ENCODE results near the gene EXD1. TPM values are rescaled to one million over a fixed set of nuclear protein-coding genes. Genes with fewer than 3 reads are reported as not detected.
"Not testable (repeated sequence)": the region's sequence is repeated elsewhere in the genome, so short reads cannot be mapped to it uniquely, and the experiment has no call there.

EXD1 gene, protein sequence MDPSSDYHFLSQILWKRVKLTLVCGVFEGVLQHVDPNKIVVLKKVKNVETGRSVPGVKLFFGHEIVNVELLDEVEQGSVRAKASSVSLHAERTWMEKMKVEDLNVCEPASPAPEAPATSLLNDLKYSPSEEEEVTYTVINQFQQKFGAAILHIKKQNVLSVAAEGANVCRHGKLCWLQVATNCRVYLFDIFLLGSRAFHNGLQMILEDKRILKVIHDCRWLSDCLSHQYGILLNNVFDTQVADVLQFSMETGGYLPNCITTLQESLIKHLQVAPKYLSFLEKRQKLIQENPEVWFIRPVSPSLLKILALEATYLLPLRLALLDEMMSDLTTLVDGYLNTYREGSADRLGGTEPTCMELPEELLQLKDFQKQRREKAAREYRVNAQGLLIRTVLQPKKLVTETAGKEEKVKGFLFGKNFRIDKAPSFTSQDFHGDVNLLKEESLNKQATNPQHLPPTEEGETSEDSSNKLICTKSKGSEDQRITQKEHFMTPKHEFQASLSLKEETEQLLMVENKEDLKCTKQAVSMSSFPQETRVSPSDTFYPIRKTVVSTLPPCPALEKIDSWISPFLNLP
- not detected for total RNA-seq

DNA sequence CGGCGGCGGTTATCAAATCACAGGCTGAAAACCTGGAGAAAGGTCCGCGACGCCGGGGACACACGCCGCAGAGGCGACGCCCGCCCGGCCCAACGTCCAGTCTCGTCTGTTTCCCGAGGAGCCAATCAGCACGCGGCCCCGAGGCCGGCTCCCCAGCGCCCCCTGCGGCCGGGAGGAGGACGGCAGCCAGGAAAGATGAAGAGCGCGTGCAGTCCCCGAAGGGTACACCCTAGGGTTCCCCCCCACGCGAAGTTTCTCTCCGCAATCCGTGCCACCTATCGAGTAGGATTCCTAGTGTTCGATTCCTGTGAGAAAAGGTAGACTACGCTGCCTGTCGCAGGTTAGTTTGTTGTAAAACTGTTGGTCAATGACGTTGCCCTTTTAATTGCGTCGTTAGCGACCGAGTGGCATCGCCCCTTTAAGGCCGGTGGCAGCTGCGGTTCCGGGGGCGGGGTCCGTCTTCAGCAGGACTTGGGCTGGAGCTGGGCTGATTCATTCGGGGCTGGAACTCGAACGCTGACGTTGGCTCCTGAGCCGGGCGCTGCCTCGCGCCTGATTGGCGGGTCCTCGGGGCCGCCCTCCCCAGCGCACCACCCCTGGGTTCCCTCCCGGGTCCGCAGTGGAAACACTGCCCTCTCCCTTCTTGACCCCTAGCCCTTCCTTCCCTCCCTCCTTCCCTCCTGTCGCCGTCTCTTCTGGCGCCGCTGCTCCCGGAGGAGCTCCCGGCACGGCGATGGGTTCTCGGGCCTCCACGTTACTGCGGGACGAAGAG, at the start of gene EXD1, which contains the start of gene CHP1:
Gene EXD1 (minus strand): TSS at position 108 of the 772 bp plus-strand sequence. CDS start 4,182 bp downstream, outside the sequence.
Gene CHP1 (plus strand): TSS at position 619 of the 772 bp plus-strand sequence. CDS start 115 bp downstream, at position 734.
- ChIA-PET POLR2A (interaction anchor here (0.6 to 2.1 kb wide), 5 partner anchors 53 to 841 kb away, joined by 3 to 7 read pairs (median 6); partner anchors contain the start of genes CHAC1, INO80, NUSAP1 and OIP5), CTCF (interaction anchor here (0.6 to 1.7 kb wide), 26 partner anchors 9 to 848 kb away, joined by 3 to 11 read pairs (median 4); partner anchors contain the start of genes CHAC1, NUSAP1, OIP5 and VPS18)
- intact Hi-C loops (cut with micrococcal nuclease): loop anchor here (1.0 to 10.0 kb wide), 8 partner anchors 52 to 324 kb away; partner anchors contain the start of genes CHAC1, ITPKA, NUSAP1 and OIP5
- no peaks in the 10 kb centered on the region for H3K36me3 Mint-ChIP-seq
- peaks cover 30% of the 10 kb centered on the region for H3K4me1 Mint-ChIP-seq (ENCODE audit: low read depth)
- no peaks in the 10 kb centered on the region for H3K27me3 Mint-ChIP-seq
- peak; percentile 98 for DNase-seq
- peak within 1 kb of the TSS; percentile 89 for H3K4me3 Mint-ChIP-seq
- no peaks in the 10 kb centered on the region for H3K9me3 Mint-ChIP-seq
- peak within 1 kb of the TSS; percentile 81 for H3K27ac Mint-ChIP-seq

DNA sequence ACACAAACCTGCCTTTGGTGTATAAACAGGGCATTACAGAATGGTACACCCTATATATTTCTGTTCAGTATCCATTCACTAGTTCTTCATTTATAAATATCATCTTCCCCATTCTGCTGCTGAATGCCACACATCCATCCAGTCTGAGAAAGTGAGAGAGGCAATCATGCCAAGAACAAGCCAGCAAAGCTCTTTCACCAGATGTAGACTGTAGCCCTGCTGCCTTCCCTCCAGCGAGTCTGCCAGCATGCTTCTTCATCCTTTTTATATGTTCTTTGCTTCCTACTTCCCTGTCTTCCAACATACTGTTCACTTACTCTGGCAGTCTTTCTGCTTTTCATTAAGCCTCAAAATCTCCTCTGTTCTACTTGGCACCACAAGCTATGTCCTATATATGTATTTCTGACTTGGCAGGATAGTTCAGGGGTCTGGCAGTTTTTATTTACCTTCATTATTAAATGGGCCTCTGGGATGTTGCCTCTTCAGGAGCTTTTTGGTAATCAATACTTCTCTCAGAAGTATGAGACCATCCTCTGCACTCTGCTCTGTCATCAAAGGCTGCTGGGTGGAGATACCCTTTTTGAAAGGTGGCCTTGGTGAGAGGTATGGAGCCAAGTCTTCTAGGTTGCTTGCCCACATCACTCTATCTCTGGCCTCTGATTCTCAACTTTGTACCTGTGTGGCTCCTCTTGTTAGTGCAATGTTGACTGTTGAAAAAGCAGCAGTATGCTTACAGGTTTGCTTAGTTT, 49.2 kb upstream of the EXD1 start:
- Mint-ChIP-seq H3K27me3 (peaks cover 2% of the 10 kb centered on the region), H3K4me1 (ENCODE audit: low read depth) (peaks cover 14% of the 10 kb centered on the region), H3K27ac (no peak overlapping the region), H3K9me3 (no peaks in the 10 kb centered on the region), H3K36me3 (peaks cover 22% of the 10 kb centered on the region), H3K4me3 (no peak overlapping the region)
- intact Hi-C loops (cut with micrococcal nuclease): loop anchor here (5.0 kb wide), 1 partner anchor 712 kb away; the partner anchor contains the start of genes CCDC32 and RPUSD2
- ChIA-PET POLR2A (interaction anchor here (0.6 kb wide), 1 partner anchor 218 kb away, joined by 4 read pairs; no protein-coding TSS in a partner anchor), CTCF (no interaction called here)
- no peak for DNase-seq

DNA sequence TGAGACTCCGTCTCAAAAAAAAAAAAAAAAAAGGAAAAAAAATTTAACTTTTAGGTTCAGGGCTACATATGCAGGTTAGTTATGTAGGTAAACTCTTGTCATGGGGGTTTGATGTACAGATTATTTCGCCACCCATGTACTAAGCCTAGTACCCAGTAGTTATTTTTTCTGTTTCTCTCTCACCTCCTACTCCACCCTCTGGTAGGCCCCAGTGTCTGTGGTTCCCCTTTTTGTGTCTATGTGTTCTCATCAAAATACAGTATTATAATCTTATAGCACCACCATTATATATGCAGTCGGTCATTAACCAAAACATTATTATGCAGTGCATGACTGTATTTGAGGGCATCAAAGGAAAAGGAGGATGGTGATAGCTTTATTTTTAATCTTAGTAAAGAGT, 47.8 kb upstream of the EXD1 start:
- no peaks in the 10 kb centered on the region for H3K9me3 Mint-ChIP-seq
- CTCF ChIA-PET: no interaction called here

DNA sequence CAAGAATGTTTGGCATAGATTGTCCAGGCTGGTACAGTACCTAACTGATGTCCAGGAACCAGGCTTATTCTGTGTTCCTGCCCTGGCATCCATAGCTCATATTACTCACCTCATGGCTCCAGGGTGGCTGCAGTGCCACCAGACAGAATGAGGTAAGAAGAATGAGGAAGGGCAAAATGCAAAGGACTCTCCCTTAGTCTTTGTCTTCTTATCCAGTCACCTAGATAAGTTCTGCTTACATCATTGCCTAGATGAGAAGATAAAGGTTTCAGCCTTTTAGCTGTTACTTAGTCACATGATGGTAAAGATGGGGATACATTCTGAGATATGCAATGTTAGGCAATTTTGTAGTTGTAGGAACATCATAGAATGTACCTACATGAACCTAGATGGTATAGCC, 46.3 kb upstream of the EXD1 start:
- CTCF ChIA-PET: no interaction called here
- peaks cover 13% of the 10 kb centered on the region for H3K36me3 Mint-ChIP-seq
- intact Hi-C loops (cut with micrococcal nuclease): no loop called here
- no peaks in the 10 kb centered on the region for H3K27me3 Mint-ChIP-seq
- H3K9me3 Mint-ChIP-seq: no peaks in the 10 kb centered on the region
- POLR2A ChIA-PET: no interaction called here
- no peak overlapping the region for H3K27ac Mint-ChIP-seq
- H3K4me3 Mint-ChIP-seq: no peak overlapping the region
- DNase-seq: no peak
- H3K4me1 Mint-ChIP-seq (ENCODE audit: low read depth): no peaks in the 10 kb centered on the region

More for the DNA sequence above, 47.8 kb upstream of the EXD1 start:
- Mint-ChIP-seq H3K27ac (no peak overlapping the region), H3K4me1 (ENCODE audit: low read depth) (peaks cover 10% of the 10 kb centered on the region), H3K27me3 (no peaks in the 10 kb centered on the region), H3K4me3 (no peak overlapping the region), H3K36me3 (peaks cover 13% of the 10 kb centered on the region)
- POLR2A ChIA-PET: no interaction called here
- DNase-seq: no peak
- intact Hi-C loops (cut with micrococcal nuclease): no loop called here

DNA sequence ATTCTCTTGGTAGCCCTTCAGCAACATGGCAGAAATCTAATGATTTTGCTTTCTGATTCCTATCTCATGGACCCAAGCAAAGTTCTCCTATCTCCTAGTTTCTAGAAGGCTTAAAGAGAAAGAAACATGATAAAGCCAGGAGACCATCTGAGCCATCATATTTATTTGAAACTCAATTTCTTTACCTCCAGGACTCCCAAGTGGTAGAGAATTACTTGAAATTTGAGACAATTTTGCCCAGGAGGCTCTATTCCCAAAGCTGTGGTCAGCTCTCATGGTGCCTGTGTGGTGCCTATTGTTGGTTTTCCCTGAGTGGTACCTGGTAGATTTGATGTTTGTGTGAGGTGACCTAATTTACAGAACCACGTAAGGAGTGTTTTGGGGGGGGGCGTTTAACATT, 39.3 kb upstream of the EXD1 start:
- Mint-ChIP-seq H3K9me3 (no peaks in the 10 kb centered on the region), H3K4me3 (no peak overlapping the region), H3K27ac (no peak overlapping the region), H3K27me3 (no peaks in the 10 kb centered on the region), H3K4me1 (ENCODE audit: low read depth) (no peaks in the 10 kb centered on the region), H3K36me3 (peaks cover 4% of the 10 kb centered on the region)
- DNase-seq: no peak
- ChIA-PET CTCF (interaction anchor here (1.4 kb wide), 1 partner anchor 39 kb away, joined by 4 read pairs; the partner anchor contains the start of genes CHP1 and EXD1), POLR2A (no interaction called here)
- intact Hi-C loops (cut with micrococcal nuclease): no loop called here

DNA sequence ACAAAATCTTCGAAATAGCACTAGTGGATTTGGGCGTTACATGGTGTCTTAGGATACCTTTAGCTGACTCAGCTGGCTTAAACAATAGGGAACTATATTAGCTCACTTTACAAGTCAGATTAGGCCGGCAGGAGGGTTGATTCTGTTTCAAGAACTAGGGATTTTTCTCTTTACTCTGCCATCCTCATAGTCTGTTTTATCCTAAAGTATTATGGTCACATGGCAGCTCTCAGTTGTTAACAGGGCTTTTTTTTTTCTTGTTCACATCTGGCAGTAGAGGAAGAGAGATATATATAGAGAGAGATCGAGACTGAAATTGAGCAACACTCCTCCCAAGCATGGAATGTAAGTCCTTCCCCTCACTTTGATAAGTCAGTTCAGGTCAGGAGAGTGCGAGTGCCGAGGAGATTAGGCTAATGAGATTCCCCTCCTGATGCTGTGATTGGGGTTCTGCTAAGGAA, 33.4 kb upstream of the EXD1 start:
- H3K27ac Mint-ChIP-seq: no peak overlapping the region
- intact Hi-C loops (cut with micrococcal nuclease): no loop called here
- H3K4me3 Mint-ChIP-seq: no peak overlapping the region
- H3K4me1 Mint-ChIP-seq (ENCODE audit: low read depth): no peaks in the 10 kb centered on the region
- H3K27me3 Mint-ChIP-seq: no peaks in the 10 kb centered on the region
- ChIA-PET POLR2A (no interaction called here), CTCF (no interaction called here)
- H3K9me3 Mint-ChIP-seq: no peaks in the 10 kb centered on the region
- DNase-seq: no peak
- peaks cover 7% of the 10 kb centered on the region for H3K36me3 Mint-ChIP-seq

DNA sequence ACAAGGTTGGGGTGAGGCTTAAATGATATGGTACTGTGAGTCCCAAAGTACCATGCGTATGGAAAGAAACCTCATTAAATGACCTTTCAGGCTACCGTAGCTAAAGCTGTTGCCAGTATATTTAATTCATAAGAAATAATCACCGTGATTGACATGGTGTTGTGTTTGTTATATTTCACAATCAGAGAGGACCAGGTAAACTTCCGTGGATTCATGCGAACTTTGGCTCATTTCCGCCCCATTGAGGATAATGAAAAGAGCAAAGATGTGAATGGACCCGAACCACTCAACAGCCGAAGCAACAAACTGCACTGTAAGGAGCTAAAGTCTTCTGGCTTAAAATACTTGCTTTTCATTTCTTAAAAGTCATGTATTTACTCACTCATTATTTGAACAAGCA, 32.0 kb upstream of the EXD1 start:
- Mint-ChIP-seq H3K9me3 (no peaks in the 10 kb centered on the region), H3K4me3 (no peak overlapping the region), H3K4me1 (ENCODE audit: low read depth) (no peaks in the 10 kb centered on the region), H3K27me3 (no peaks in the 10 kb centered on the region), H3K36me3 (peaks cover 5% of the 10 kb centered on the region), H3K27ac (no peak overlapping the region)
- DNase-seq: no peak
- intact Hi-C loops (cut with micrococcal nuclease): no loop called here
- ChIA-PET POLR2A (no interaction called here), CTCF (no interaction called here)

DNA sequence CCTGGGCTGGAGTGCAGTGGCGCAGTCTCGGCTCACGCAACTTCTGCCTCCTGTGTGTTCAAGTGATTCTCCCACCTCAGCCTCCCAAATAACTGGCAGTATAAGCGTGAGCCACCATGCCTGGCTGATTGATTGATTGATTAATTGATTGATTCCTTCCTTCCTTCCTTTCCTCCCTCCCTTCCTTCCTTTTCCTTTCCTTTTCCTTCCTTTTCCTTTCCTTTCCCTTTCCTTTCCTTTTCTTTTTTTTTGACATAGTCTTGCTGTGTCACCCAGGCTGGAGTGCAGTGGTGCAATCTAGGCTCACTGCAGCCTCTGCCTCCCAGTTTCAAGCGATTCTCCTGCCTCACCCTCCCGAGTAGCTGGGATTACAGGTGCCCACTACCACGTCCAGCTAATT, 30.4 kb upstream of the EXD1 start:
- H3K9me3 Mint-ChIP-seq; H3K4me1 Mint-ChIP-seq (ENCODE audit: low read depth); H3K36me3 Mint-ChIP-seq; CTCF ChIA-PET; DNase-seq; H3K4me3 Mint-ChIP-seq; intact Hi-C loops (cut with micrococcal nuclease); H3K27ac Mint-ChIP-seq; H3K27me3 Mint-ChIP-seq; POLR2A ChIA-PET: not testable (repeated sequence)

DNA sequence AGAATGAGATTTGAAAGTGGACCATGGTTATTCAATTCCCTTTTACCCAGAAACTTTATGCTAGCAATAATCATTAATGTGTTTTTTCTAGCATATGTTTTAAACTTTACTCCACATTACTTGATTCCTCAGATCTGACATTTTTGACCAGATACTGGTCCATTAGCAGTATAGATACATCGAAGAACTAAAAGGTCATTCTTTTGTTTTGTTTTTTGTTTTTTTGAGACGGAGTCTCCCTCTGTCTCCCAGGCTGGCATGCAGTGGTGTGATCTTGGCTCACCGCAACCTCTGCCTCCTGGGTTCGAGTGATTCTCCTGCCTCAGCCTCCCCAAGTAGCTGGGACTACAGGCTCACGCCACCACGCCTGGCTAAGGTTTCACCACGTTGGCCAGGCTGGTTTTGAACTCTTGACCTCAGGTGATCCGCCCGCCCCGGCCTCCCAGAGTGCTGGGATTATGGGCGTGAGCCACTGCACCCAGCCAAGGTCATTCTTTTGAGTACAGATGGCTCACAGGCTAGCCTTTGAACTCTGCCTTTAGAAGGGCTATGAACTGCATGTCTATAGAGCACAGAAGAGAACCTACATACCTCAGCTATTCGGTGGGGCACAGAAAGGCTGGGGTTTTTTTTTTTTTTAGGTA, 29.1 kb upstream of the EXD1 start:
- POLR2A ChIA-PET: no interaction called here
- CTCF ChIA-PET: no interaction called here
- peaks cover 3% of the 10 kb centered on the region for H3K36me3 Mint-ChIP-seq

DNA sequence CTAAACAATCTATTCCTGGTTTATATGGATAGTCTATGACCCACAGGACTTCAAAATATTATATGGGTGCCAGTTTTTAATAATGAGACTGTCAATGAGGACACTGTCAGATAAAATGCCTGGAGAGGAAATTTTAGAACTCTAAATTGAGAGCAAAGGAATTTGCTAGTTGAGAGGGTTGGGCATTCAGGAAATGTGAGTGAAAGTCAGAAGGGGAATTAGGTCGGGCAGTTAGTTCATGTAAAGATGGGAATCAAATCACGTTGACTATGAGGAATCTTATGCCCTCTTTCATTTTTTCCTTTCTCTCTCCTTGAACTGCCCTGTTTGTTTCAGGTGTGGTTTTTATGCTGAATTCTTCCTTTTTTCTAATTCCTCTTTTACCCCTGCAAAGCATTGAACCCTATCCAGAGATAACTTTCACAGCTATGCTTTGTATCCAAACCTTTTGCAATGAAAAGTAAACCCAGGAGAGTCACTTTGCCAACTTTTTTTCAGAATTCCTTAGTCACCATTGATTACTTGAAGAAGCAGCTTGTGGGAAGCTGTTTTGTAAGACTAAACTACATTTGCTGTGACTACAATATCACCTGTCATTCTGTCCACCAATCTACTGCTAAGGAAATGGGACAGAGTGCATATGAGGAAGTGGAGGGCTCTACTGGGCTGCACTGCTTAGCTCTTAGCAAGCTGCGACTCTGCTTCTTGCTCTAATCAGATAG, 28.4 kb upstream of the EXD1 start:
- Mint-ChIP-seq H3K4me1 (ENCODE audit: low read depth) (no peaks in the 10 kb centered on the region), H3K36me3 (peaks cover 6% of the 10 kb centered on the region), H3K27me3 (no peaks in the 10 kb centered on the region), H3K9me3 (no peaks in the 10 kb centered on the region), H3K4me3 (no peak overlapping the region), H3K27ac (no peak overlapping the region)
- intact Hi-C loops (cut with micrococcal nuclease): no loop called here
- no peak for DNase-seq
- ChIA-PET POLR2A (no interaction called here), CTCF (no interaction called here)

More for the DNA sequence above, 29.1 kb upstream of the EXD1 start:
- no peak for DNase-seq
- no peaks in the 10 kb centered on the region for H3K4me1 Mint-ChIP-seq (ENCODE audit: low read depth)
- no peaks in the 10 kb centered on the region for H3K27me3 Mint-ChIP-seq
- H3K4me3 Mint-ChIP-seq: no peak overlapping the region
- no peak overlapping the region for H3K27ac Mint-ChIP-seq
- no peaks in the 10 kb centered on the region for H3K9me3 Mint-ChIP-seq
- intact Hi-C loops (cut with micrococcal nuclease): no loop called here

DNA sequence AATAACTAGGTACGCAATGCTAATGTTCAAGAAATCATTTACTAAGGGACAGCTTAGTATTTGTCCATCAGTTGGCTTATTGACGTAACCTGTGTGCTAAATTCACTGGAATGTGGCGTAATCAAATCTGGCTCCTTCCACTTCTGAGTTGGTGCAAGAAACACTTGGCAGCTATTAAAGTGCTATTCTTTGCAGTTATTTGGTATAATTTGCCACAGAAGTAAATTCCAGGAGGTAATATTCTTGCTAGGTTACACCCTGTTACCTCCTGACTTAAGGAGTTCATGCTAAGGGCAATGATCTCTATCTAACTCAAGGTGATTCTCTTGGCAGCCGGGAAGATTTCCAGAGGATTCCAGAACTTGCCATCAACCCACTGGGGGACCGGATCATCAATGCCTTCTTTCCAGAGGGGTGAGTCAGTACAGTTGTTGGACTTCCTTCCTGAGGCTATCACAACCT, 26.1 kb upstream of the EXD1 start:
- Mint-ChIP-seq H3K9me3 (no peaks in the 10 kb centered on the region), H3K36me3 (peaks cover 3% of the 10 kb centered on the region), H3K4me1 (ENCODE audit: low read depth) (no peaks in the 10 kb centered on the region), H3K4me3 (no peak overlapping the region), H3K27me3 (no peaks in the 10 kb centered on the region), H3K27ac (no peak overlapping the region)
- ChIA-PET POLR2A (no interaction called here), CTCF (no interaction called here)
- intact Hi-C loops (cut with micrococcal nuclease): no loop called here
- no peak for DNase-seq
